ENCODE data around the gene ISG20L2. TPM values are rescaled to one million over a fixed set of nuclear protein-coding genes. Genes with fewer than 3 reads are reported as not detected.

ISG20L2 gene
- polyA plus RNA-seq, 1 of the 3 experiments (the other 2 are of a cell fraction), result 31.6 TPM

- Histone ChIP-seq H3K9me3 (no peaks in the 10 kb centered on the region), H3K79me2 (ENCODE audit: insufficient read depth) (peaks cover 4% of the 10 kb centered on the region), H3K36me3 (replicated peaks in 1 of 2; ENCODE audit: control insufficient read depth in 1 of 2, insufficient read depth in 2 of 2, low read length in 1 of 2) (no peaks in the 10 kb centered on the region), H3K4me2 (no peak overlapping the region), H3K4me3 (ENCODE audit: low read depth in 2 of 2, low read length in 1 of 2) (no peak overlapping the region), H3K9ac (no peak overlapping the region), H4K20me1 (ENCODE audit: insufficient read depth) (no peaks in the 10 kb centered on the region), H2AFZ (ENCODE audit: low read depth) (no peak overlapping the region), H3K27me3 (ENCODE audit: insufficient read depth) (no peaks in the 10 kb centered on the region), H3K9me2 (no peaks in the 10 kb centered on the region), H3K27ac (ENCODE audit: low read depth in 2 of 2, low read length in 1 of 2) (no peak overlapping the region), H3K4me1 (ENCODE audit: control insufficient read depth in 1 of 2, insufficient read depth in 2 of 2, low read depth in 1 of 2, low read length in 1 of 2) (peaks cover 0 to 4% of the 10 kb centered on the region in 2 experiments; a peak in 2 of 4 replicates), H3F3A (replicated peaks; ENCODE audit: insufficient read depth) (no peaks in the 10 kb centered on the region)
- POLR2A ChIA-PET, result interaction anchor here (1.1 to 1.8 kb wide), 2 partner anchors 9 to 32 kb away, joined by 3 to 4 read pairs; partner anchors contain the start of genes HDGF, ISG20L2 and METTL25B
- no peak for DNase-seq
- WGBS (ENCODE audit: low lambda C conversion rate), result 93% methylated on average over 4 of the region's 4 CpGs
- CTCF ChIA-PET, result interaction anchor here (1.0 to 1.7 kb wide), 5 partner anchors 9 to 72 kb away, joined by 3 to 5 read pairs (median 4); partner anchors contain the start of gene HDGF
- TF ChIP-seq POLR2AphosphoS5 (IDR thresholded peaks at IDR 0.05; ENCODE audit: low read depth, low read length) (no peak), REST (IDR thresholded peaks at IDR 0.05; ENCODE audit: low read depth, low read length) (no peak), SMC3 (IDR thresholded peaks at IDR 0.05; ENCODE audit: low read depth, low read length) (no peak), TCF12 (IDR thresholded peaks at IDR 0.05) (no peak), USF1 (IDR thresholded peaks at IDR 0.05; ENCODE audit: borderline replicate concordance, low read depth) (no peak), EP300 (IDR thresholded peaks at IDR 0.05; ENCODE audit: borderline replicate concordance in 1 of 2, low read depth in 1 of 2, low read length in 1 of 2) (no peak), JUND (IDR thresholded peaks at IDR 0.05) (no peak), RCOR1 (IDR thresholded peaks at IDR 0.05; ENCODE audit: low read length) (no peak), RFX5 (IDR thresholded peaks at IDR 0.05; ENCODE audit: low read length) (no peak), SIN3A (IDR thresholded peaks at IDR 0.05; ENCODE audit: borderline replicate concordance, low read depth, low read length) (no peak), FOXJ3 (CRISPR knock-in tag; IDR thresholded peaks at IDR 0.05) (no peak), GABPA (IDR thresholded peaks at IDR 0.05; ENCODE audit: low read depth) (no peak), USF2 (IDR thresholded peaks at IDR 0.05; ENCODE audit: borderline replicate concordance, low read depth, low read length) (no peak), MXI1 (IDR thresholded peaks at IDR 0.05; ENCODE audit: low read depth, low read length) (no peak), CTCF (IDR thresholded peaks at IDR 0.05) (no peak), GATA2 (CRISPR knock-in tag; IDR thresholded peaks at IDR 0.05) (no peak), EZH2phosphoT487 (IDR thresholded peaks at IDR 0.05; ENCODE audit: borderline replicate concordance, low read depth) (no peak), IRF3 (IDR thresholded peaks at IDR 0.05; ENCODE audit: low read depth, low read length) (no peak), RAD21 (IDR thresholded peaks at IDR 0.05; ENCODE audit: low read length) (no peak)
These were observed 32.2 kb upstream of the ISG20L2 start for GRCh38 chr1:156760796-156761104.

Data from SK-N-SH (cell line).